ENCODE data around the gene ENG. TPM values are rescaled to one million over a fixed set of nuclear protein-coding genes. Genes with fewer than 3 reads are reported as not detected.

Gene ENG
- total and polyA plus RNA-seq, 2 of the 4 experiments (the other 2 are of a cell fraction): 3.6 to 83.3 TPM

- 71% methylated on average over 1 of the region's 3 CpGs; no CpG with 5 or more reads in 1 of the 2 experiments for WGBS, 2 experiments (ENCODE audit: extremely low coverage in 2 of 2, insufficient read length in 1 of 2)
- ATAC-seq (ENCODE audit: low read depth): no peak
- no peak overlapping the region for H3K27ac ChIP-seq (ENCODE audit: insufficient read depth, low read length)
Observed at GRCh38 chr9:127770583-127770904, 83.9 kb downstream of the ENG start.

More at GRCh38 chr9:127770583-127770904, 83.9 kb downstream of the ENG start:
- Histone ChIP-seq H3K36me3 (ENCODE audit: control insufficient read depth, insufficient read depth, low read length) (no peaks in the 10 kb centered on the region), H2BK15ac (ENCODE audit: low read depth, low read length) (no peak overlapping the region), H2BK20ac (ENCODE audit: low read depth, low read length) (no peak overlapping the region), H3K4ac (ENCODE audit: low read depth, low read length) (no peak overlapping the region), H3K56ac (ENCODE audit: extremely low read depth, insufficient read depth, low read length) (no peak overlapping the region), H3K4me2 (ENCODE audit: low read depth, low read length) (peak overlapping the region; percentile 71; the same call in 1 of the 2 replicates), H3K9ac (ENCODE audit: low read depth, low read length) (no peak overlapping the region), H4K8ac (ENCODE audit: low read depth in 2 of 2, low read length in 2 of 2) (no peak overlapping the region), H2AFZ (replicated peaks; ENCODE audit: low read length, poor library complexity) (peak overlapping the region; percentile 94), H3K18ac (ENCODE audit: low read depth, low read length) (no peak overlapping the region), H3K23ac (ENCODE audit: low read depth, low read length) (no peak overlapping the region), H4K91ac (ENCODE audit: insufficient read depth, low read depth, low read length) (no peak overlapping the region), H2AK9ac (replicated peaks; ENCODE audit: low read depth, low read length, poor library complexity) (peak overlapping the region; percentile 9), H3K4me1 (ENCODE audit: control insufficient read depth, insufficient read depth, low read length) (peaks cover 2% of the 10 kb centered on the region; the same call in 1 of the 2 replicates), H3K4me3 (ENCODE audit: insufficient read depth, low read depth, low read length) (no peak overlapping the region), H3K9me1 (ENCODE audit: insufficient read depth, low read length) (no peaks in the 10 kb centered on the region; the same call in 1 of the 2 replicates), H2BK5ac (ENCODE audit: low read depth, low read length, poor library complexity, severe bottlenecking) (no peak overlapping the region), H2BK120ac (ENCODE audit: low read depth, low read length) (no peak overlapping the region), H3K14ac (replicated peaks; ENCODE audit: low read depth, low read length) (no peak overlapping the region), H3K27me3 (ENCODE audit: control insufficient read depth, insufficient read depth, low read length) (peaks cover 3% of the 10 kb centered on the region), H3K79me1 (ENCODE audit: low read depth in 1 of 2, low read length in 2 of 2) (no peaks in the 10 kb centered on the region), H3K9me3 (ENCODE audit: control insufficient read depth, insufficient read depth, low read length) (no peaks in the 10 kb centered on the region), H2AK5ac (ENCODE audit: low read depth, low read length) (no peak overlapping the region; the same call in 1 of the 2 replicates), H4K5ac (ENCODE audit: low read depth, low read length) (no peak overlapping the region), H4K20me1 (ENCODE audit: insufficient read depth, low read length) (no peaks in the 10 kb centered on the region)
- no TSS peak for BruUV-seq (replicated peaks)
- in situ Hi-C loops (cut with MboI; ENCODE audit: low sequenced_read_pairs) (no loop called here), dilution Hi-C loops (cut with HindIII; ENCODE audit: low sequenced_read_pairs, unreplicated experiment) (no loop called here), intact Hi-C loops (cut with micrococcal nuclease) (no loop called here)
- no peak for TF ChIP-seq NFE2L2 (IDR thresholded peaks at IDR 0.05; ENCODE audit: low read depth, low read length)
- no peak for TF ChIP-seq MAZ (IDR thresholded peaks at IDR 0.05; ENCODE audit: borderline replicate concordance, low read depth, low read length)
- TF ChIP-seq ELK1 (IDR thresholded peaks at IDR 0.05; ENCODE audit: borderline replicate concordance, low read depth, low read length): no peak
- TF ChIP-seq FOS (IDR thresholded peaks at IDR 0.05; ENCODE audit: low read depth, low read length): no peak
- no peak for TF ChIP-seq MXI1 (IDR thresholded peaks at IDR 0.05; ENCODE audit: borderline replicate concordance, low read depth, low read length)
- no peak for TF ChIP-seq CTCF (conservative IDR thresholded peaks at IDR 0.05; ENCODE audit: low read depth, low read length)
- TF ChIP-seq RCOR1 (IDR thresholded peaks at IDR 0.05; ENCODE audit: insufficient replicate concordance, low read length): no peak
- no peak for TF ChIP-seq RAD21 (IDR thresholded peaks at IDR 0.05; ENCODE audit: low read length)
- no peak for TF ChIP-seq MAFK (IDR thresholded peaks at IDR 0.05; ENCODE audit: low read depth, low read length)
- TF ChIP-seq BHLHE40 (IDR thresholded peaks at IDR 0.05; ENCODE audit: low read depth, low read length): no peak
- no peak for TF ChIP-seq CHD1 (IDR thresholded peaks at IDR 0.05; ENCODE audit: low read depth, low read length)
- no peak for TF ChIP-seq SMC3 (IDR thresholded peaks at IDR 0.05; ENCODE audit: low read depth, low read length)
- DNase-seq: no peak
- ChIA-PET CTCF (no interaction called here), POLR2A (ENCODE audit: unreplicated experiment) (interaction anchor here (0.8 kb wide), 1 partner anchor 22 kb away, joined by 3 read pairs; no protein-coding TSS in a partner anchor)
